CD4-positive, alpha-beta T cell treated with Interleukin-15 for 4 hours (primary cell): ENCODE data around the gene GSTP1.
"Not testable (repeated sequence)": the region's sequence is repeated elsewhere in the genome, so short reads cannot be mapped to it uniquely, and the experiment has no call there.

Experiments used
- DNase-seq: peaks from one replicate; pipeline ENCODE4 v3.0.0-alpha.2; 2020; ENCODE audit warnings: low spot score

The GSTP1 gene

GRCh38 chr11:67583247-67584204 is at the start of gene GSTP1:
Gene GSTP1 (plus strand): TSS chr11:67583812. CDS start chr11:67583844, 32 bp downstream.
- DNase-seq: peak; percentile 74

DNA sequence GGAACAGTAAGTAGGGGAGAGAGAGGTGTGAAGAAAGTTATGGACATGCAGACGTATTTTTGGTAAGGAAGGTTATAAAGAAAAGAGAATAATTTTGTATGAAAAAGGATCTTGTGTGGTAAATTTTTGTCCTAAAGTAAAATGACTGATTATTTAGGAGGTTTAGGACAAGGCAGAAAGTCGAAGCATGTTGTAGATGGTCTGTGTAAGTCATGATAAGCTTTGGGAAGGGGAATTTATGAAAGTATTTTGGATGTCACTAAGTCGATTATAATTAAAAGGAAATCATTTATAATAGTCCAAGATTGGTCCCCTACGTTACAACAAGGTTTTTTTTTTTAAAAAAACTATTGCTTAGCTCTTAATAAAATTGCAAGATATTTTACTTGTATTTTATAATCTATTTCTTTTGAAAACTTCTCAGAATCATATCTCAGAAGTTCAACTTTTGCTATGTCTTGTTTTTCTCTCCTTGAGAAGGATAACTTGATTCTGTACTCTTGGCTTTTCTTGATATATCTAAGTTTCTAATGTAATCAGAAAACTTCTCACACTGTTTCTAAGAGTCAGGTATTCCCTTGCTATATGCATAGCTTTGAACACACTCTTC is 49.4 kb upstream of the GSTP1 start:
- DNase-seq: no peak

GRCh38 chr11:67535561-67535960 is 48.1 kb upstream of the GSTP1 start:
- DNase-seq: no peak

DNA sequence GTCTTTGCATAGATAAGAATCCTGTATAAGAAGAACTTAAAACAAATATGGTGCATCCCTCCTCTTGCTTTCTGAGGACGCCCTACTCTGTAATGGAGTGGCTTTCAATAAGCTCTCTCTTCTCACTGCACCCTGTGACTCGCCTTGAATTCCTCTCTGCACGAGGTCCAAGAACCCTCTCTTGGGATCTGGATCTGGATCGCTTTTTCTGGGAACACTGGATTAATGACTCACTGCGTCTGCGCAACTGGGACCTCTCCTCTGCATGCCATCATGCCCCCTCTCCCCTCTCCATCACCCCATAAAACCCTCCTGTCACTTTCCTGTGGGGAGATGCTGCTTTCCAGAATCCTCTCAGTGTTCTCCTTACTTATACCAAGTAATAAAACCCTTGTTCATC is 45.3 kb upstream of the GSTP1 start:
- no peak for DNase-seq

DNA sequence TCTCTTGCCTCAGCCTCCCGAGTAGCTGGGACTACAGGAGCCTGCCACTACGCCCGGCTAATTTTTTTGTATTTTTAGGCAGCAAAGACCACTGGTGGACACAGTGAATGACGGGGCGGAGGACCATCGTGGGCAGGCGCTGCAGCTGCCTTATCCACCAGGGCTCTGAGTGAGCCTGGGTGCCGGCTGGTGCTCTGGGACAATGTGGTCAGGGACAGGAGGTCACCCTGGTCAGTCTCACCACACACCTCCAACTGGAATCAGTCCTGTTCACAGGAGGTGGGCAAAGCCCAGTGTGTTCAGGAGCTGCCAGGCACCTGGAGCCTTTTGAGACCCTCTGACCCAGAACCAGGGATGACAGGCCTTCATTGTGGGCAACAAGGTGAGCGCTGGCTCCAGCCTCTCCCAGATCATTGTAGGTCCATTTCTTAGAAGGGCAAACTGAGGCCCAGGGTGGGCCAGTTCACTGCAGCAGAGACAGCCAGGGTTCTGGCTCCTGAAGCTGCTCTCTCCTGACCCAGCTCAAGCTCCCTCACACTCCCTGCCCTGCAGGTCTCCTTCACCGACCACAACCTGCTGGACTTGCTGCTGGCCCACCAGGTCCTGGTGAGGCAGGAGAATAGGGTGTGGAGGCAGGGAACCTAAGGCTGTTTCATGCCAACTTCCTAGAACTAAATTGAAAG is 44.6 kb upstream of the GSTP1 start:
- DNase-seq: no peak

DNA sequence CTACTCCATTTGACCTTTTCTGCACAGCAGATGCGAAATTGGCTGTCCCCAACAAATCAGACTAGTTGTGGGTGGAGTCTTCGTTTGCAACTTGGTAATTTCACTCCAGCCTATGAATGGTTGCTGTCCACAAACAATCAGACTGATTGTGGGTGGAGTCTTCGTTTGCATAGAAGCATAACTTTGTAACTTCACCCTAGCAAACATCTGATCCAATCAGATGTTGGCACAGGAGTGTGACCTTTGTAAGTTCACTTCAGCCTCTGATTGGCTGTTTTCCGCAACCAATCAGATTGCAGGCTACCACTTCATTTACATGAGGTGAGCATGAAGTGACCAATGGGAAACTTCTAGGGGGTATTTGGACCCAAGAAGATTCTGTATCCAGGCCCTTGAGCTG is 44.1 kb upstream of the GSTP1 start:
- DNase-seq: no peak

DNA sequence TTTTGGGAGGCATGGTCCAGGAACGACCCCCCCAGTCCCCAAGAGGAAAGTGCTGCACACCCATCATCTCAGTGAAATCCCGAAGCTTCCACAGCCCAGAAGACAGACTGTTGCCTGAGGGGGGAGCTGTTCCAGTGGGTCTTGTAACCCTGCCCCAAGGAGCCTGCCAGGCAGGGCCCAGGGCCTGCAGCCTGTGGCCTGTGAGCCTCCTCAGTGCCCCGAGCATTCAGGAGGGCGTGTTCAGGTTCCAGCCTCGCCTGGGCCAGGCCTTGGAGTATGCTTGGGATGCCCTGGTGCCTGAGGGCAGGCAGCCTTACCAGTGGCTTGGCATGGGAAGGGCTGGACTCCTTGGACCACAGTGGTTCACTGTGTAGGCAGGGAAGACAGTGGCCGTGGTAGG is 42.4 kb upstream of the GSTP1 start:
- no peak for DNase-seq

DNA sequence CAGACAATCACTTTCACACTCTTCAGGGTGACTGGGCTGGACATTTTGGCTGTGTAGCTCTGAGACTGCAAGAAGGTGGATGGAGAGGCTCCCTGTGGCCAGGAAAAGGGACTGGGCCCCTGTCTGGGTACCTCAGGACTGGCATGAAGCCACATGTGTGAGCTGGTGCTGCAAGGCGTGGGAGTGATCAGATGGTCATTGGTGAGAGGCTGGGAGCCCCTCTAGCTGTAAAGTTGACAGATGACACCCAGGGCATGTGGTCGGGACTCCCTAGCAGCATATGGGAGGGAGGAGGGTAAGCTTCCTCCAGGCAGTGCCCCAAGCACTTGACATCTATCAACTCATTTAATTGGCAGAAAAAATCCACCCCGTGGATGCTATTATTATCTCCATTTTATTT is 41.4 kb upstream of the GSTP1 start:
- DNase-seq: no peak

DNA sequence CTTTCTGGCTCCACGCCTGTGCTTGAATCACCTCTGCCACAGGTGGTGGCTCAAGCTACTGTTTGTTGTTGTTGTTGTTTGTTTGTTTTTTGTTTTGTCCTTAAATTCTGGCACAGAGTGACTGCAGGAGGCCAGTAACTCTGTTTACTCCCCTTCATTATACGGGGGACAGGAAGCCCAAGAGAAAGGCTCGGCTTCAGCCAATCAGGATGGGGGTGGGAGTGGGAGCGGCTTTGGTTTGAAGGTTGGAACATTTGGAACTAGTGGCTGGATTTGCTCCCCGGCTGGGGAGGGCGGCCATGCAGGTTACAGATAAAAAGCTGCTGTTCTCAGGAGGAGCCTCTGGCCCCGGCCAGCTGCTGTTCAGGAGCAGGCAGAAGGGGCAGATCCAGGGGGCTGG is 40.6 kb upstream of the GSTP1 start:
- DNase-seq: no peak

- DNase-seq: no peak
Measured at GRCh38 chr11:67543585-67543984, 40.0 kb upstream of the GSTP1 start.

- no peak for DNase-seq
Measured at GRCh38 chr11:67544616-67545242, 38.9 kb upstream of the GSTP1 start.

- DNase-seq: no peak
Measured at GRCh38 chr11:67545280-67545679, 38.3 kb upstream of the GSTP1 start.

- DNase-seq: not testable (repeated sequence)
Measured at GRCh38 chr11:67548112-67548511, 35.5 kb upstream of the GSTP1 start.

DNA sequence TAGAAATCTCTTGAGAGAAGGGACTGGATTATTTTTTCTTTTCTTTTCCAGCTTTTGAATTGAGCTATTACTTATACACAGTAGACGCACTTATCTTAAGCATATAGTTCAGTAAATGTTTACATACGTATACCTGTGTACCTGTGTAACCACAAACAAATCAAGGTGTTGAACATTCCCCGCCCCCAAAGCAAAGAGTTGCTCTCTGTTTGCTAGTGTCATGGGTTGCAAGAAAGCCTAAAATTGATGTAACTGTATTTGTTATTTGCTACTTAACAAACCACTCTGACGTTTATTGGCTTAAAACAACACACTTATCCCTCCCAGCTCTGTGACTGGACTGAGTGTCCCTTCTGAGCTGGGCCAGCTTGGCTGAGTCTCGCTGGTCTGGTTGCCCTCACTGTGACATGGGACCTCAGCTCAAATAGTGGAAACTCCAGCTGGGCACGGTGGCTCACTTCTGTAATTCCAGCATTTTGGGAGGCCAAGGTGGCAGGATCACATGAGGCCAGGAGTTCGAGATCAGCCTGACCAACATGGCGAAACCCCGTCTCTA is 35.0 kb upstream of the GSTP1 start:
- DNase-seq: no peak

GRCh38 chr11:67551127-67551526 is 32.5 kb upstream of the GSTP1 start:
- no peak for DNase-seq

GRCh38 chr11:67551697-67552096 is 31.9 kb upstream of the GSTP1 start:
- DNase-seq: not testable (repeated sequence)

GRCh38 chr11:67556244-67556643 is 27.4 kb upstream of the GSTP1 start:
- no peak for DNase-seq

DNA sequence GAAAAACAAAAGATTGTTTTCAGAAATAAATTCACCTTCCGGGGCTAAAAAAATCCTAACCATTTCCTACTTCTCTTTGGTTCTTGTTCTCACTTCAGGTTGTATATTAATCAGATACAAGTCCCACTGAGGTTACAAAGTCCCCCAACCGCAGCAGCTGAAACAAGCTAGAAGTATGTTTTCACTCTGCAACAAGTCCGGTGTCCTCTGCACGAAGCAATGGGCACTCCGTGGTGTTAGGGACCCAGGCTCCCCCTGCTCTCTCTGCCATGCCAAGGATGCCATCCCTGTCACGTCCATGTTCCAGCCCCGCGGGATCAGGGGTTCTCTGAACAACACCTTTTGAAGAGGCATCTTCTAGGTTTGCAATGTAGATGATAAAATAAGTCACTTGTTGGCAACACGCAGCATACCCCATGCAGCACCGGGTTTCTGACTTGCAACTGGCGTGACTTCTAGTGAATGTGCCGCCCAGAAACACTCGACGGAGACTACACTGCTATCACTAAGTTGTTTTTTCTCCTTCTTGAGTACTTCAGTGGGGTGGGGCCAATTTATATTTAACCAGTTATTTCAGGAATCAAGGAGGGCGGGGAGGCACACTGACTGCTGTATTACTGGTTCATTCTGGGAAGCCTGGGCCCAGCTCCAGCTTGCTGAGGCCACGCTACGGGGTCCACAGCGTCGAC is 25.4 kb upstream of the GSTP1 start:
- DNase-seq: no peak

DNA sequence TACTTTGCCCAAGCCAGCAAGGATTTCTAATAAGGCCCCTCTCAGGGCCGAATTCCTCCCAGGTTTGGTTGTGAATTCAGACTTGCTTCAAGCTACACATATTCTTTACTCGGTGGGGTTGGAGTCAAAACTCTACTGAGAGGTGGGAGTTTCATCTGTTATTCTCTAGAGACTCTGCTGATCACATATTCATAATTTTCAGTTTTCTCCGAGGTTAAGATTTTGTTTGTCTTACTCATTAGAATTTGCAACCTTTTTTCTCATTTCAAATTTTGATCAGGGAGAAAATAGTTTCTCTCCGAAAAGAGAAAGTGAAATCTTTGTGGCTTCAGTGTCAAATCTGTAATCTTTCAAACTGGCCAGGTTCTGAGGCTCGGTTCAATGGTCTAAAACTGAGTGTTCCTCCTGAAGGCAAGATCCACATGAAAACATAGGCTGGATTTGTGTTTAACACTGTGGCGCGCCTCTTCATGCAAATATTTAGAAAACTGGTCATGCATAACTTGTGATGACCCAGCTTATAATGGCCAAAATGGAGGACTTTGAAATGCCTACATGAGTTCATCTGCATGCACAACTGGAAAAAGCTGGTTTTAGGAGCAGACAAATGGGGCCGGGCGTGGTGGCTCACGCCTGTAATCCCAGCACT is 21.5 kb upstream of the GSTP1 start:
- no peak for DNase-seq

- no peak for DNase-seq
Measured at GRCh38 chr11:67562963-67563704, 20.5 kb upstream of the GSTP1 start.
